HG02938 (cell line): ENCODE data around the gene FGF8.
A peak's percentile ranks its signal among the peaks of the same experiment; 100 is the strongest.
"Not testable (repeated sequence)": the region's sequence is repeated elsewhere in the genome, so short reads cannot be mapped to it uniquely, and the experiment has no call there.

Experiments
- ATAC-seq: cut with Tn5 transposase; IDR thresholded peaks from one replicate; pipeline ENCODE4 v1.9.1; 2021; ENCODE audit warnings: mild to moderate bottlenecking, moderate library complexity; ENCODE audit not compliant: unreplicated experiment

The FGF8 gene

GRCh38 chr10:101775273-101776160 lies at the start of gene FGF8:
TSS of gene FGF8 (minus strand) at chr10:101776114. CDS start at chr10:101775900, 214 bp downstream.
- no peak for ATAC-seq

DNA sequence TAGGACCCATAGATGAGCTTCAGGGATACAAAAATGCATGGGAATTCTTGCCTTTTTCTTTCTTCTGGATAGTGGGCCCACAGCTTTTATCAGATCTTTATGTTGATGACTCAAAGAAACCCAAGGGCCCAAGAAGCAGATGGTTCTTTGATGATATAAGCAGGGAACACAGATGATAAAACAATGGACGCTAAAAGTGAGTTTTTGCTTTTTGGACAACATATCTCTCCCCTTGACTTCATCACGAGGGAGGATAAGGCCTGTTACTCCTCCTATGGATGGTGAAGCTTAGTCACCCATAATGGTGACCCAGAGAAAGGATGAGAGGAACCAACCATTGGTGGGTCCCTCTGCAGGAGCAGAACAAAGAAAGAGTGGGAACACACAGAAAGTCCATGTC lies 48.8 kb upstream of the FGF8 start:
- ATAC-seq, result no peak

DNA sequence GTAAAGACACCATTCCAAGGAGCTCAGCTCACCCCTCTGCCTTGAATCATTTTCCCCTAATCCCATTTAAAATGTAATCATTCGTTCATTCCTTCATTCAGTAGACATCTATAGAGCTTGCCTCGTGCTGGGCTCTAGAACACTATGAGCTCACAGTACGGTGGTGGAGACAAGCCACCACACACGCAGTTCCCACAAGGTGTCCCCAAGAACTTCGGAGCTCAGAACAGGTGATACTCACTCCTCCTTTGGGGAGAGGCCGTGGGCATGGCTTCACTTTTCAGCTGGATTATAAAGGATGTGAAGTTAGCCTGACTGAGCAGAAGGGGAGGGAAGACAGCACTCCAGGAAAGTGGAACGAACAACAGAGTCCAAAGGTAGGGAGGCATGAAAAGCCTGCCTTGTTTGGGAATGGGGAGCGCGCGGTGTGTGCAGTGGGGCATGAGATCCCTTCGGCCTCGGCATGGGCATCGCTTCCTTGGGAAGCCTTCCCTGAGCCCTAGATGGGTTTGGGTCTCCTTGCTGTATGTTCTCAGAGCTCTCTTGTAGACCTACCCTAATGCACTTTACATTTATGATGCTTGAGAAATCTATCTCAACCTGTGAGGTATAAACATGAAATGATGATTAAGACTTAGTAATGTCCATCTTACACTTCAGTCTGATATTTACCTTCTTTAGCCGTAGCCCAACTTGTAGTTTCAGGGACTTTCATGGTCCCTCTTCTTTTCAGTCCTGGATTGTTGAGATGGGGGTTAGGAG lies 43.1 kb upstream of the FGF8 start:
- ATAC-seq, result peak; percentile 9

DNA sequence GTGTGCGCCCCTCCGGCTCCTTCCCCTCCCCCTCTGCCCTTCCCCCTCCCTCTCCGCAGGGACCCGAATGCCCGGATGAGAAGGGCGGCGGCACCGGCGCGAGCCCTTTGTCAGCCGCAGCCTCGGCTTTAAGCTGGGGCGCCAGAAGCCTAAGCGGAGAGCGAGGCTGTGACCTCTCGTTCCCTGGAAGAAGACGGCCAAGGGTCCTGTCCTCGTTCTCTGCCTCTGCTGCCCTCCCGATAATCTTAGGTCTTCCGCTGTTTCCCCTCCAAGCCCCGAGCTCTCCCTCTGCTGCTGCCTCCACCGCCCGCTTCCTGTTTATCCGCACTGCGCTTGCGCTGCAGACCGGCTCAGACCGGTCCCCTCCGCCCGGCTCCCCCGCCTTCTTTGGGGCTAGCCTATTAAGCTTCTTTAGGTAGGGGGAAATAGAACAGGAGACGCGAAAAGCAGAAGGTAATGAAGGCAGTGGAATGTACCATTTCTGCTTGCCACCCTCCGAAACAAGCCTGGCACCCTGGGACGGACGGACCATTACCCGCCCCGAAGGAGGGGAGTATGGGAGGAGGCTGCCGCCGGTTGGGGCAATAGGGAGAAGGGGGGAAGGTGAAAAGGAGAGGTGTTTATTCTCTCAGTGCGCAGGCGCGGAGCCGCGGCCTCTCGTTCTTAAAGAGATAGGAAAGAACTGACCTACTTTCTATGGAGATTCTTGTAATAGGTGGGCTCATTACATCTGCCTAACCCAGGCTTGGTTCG lies 42.4 kb upstream of the FGF8 start, which contains the start of gene OGA:
Gene OGA, minus strand, starts transcription at position 326 of the 753 bp plus-strand sequence. CDS start 422 bp downstream, outside the sequence.
- ATAC-seq, result peak; percentile 85

DNA sequence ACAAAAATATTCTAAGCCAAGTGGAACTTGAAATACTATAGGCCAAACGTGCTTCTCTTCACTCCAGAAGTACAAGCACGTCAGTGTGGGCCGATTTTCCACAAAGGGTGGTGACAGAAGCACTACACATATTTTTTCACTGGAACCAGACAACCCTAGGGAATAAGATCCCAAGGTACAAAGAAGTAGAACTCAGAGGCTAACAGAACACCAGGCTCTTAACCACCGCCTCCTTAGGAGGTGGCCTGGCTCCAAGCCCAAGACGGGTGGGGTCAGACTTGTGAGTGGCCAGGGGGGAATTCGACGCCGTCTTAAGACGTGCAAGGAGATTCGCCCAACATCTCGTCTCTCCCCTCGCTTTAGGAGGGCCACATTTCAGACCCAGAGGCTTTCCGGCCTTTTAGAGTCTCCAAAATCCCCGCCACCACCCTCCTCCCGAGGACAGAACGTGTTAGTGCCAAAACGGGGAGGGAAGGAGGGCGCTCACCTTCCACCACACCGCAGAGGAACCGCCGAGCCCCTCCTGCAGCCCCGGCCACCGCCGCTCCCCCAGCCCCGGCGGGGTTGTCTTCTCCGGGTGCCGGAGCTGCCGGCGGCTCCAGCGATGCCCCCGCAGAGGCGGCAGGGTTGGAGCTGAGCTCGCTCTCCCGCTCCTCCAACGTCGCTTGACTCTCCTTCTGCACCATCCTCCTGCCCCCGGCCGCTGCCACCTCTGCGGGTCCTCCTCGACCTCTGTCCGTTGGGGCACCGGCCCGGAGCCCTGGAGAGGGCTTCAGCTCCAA lies 41.6 kb upstream of the FGF8 start:
- ATAC-seq, result no peak

GRCh38 chr10:101816913-101817336 lies 41.0 kb upstream of the FGF8 start:
- ATAC-seq, result no peak

DNA sequence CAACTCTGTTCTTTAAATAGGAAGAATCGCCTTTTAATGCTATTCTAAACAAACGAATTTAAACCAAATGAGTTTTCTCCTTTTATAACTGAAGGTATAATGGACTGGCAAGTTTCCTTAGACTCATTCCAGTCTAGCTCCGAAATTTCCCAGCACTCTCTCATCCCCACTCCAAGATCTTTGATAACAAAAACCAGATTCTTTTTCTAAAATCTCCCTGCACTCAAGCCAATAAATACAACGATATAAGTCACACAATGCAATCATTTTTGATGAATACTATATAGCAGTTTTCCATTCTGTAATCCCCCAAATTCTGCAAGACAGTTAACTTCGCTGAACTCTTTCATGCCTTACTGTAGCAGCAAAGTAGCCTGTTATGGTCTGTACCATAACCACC lies 40.5 kb upstream of the FGF8 start:
- no peak for ATAC-seq

DNA sequence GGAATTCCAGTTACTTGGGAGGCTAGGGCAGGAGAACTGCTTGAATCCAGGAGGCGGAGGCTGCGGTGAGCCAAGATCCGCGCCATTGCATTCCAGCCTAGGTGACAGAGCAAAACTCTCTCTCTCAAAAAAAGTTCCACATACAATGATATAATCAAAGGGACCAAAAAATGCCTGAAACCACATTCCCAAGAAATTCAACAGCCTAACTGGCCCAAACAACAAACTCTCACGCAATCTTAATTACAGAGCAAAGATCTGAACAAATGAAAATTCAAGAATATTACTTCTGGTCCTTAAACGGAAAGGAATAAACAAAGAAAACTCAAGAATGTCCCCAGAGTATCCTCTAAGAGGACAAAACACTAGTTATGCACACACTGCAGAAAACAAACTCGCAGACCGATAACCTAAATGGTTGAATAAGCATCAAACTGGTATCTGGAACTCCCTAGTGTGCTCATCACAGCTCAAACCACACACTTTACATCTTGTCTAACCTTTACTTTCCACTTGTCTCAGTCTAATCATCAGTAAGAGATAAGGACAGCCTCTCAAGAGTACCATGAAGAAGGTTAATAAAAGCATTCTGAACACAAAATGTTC lies 38.7 kb upstream of the FGF8 start:
- no peak for ATAC-seq

DNA sequence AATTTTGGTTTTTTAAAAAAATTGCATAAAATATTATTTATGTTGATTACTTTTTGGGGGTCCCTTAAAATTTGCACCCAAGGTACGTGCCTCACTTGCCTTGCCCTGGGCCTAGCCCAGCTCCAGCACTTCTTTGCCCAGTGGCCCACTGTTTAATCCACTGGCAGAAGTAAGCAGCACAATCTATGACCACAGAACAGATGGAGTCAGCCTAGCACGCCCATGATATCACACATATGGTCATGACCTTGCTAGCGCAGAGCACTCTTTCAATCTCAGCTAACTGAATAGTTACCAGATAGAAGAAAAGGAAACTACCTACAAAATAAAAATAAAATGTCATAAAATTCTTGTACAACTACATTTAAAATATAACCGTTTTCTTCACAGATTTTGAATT lies 36.7 kb upstream of the FGF8 start:
- no peak for ATAC-seq

- ATAC-seq, result no peak
Measured at GRCh38 chr10:101807158-101807557, 31.2 kb upstream of the FGF8 start.

- no peak for ATAC-seq
Measured at GRCh38 chr10:101803511-101803910, 27.6 kb upstream of the FGF8 start.

DNA sequence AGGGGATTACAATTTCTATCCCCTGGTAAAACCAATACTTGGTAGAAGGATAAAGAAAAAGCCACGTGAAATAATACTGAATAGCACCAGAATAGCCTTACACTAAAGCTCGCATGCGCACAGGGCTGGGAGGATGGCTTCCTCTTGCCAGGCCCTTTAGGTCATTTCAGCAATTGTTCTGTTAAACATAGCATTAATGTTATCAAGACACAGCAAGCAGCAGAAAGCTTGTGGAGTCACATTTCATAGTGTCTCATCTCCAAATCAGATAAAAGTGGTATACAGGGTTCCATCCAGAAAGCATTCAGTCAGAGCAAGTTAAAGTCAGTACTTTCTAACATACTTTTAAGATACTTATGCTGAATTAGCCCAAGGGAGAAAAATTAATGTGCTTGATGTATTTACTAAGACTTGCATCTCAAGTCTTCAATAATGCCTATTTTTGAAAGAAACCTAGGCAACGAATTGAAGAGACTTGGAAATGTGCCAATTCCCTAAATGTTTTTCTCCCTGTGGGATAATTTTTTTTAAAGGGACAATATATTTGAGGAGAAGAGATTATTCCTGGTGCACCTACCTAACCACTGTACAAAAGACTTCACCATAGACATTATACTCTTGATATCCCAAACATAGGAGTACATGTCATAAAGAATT lies 21.6 kb upstream of the FGF8 start:
- no peak for ATAC-seq

DNA sequence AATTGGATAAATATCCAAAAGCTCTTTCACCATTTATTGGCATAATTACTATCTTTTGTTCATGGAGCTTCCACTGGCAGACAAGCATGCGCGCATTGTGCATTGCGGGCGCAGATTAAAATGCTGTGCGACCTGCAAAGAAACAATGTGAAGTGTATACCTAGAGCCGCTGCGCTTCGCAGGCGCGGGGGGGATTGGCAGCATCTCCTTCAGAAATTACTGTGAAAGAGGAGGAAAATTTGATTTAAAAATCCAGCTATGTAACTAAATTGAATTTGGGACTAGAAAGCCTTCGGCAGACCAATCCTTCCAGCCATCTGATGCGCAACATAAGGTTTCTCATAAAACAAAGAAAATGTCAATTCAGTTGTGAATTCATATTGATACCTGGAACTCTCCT lies 17.6 kb upstream of the FGF8 start:
- no peak for ATAC-seq

DNA sequence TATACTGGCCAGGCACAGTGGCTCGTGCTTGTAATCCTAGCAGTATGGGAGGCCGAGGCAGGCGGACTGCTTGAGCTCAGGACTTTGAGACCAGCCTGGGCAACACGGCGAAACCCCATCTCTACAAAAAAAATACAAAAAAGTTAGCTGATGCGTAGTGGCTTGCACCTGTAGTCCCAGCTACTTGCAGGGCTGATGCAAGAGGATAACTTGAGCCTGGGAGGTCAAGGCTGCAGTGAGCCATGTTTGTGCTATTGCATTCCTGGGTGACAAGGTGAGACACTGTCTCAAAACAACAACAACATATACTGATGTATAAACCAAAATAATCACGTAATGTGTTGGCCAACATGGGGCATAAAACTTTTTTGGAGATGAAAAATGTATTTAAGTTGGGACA lies 13.8 kb upstream of the FGF8 start:
- no peak for ATAC-seq

DNA sequence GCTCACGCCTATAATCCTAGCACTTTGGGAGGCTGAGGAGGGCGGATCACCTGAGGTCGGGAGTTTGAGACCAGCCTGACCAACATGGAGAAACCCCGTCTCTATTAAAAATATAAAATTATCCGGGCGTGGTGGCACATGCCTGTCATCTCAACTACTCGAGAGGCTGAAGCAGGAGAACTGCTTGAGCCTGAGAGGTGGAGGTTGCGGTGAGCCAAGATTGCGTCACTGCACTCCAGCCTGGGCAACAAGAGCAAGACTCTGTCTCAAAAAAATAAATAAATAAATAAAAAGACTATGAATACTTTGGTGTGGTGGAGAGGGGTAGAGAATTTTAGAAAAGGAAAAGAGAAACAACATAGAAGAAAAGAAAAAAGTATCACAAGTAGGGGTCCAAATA lies 13.3 kb upstream of the FGF8 start:
- ATAC-seq, result not testable (repeated sequence)

GRCh38 chr10:101785801-101786200 lies 9.9 kb upstream of the FGF8 start:
- no peak for ATAC-seq

GRCh38 chr10:101784558-101784957 lies 8.6 kb upstream of the FGF8 start:
- no peak for ATAC-seq

GRCh38 chr10:101783736-101784118 lies 7.8 kb upstream of the FGF8 start:
- no peak for ATAC-seq
